Measurements from ENCODE around the gene HLA-A. TPM values are rescaled to one million over a fixed set of nuclear protein-coding genes. Genes with fewer than 3 reads are reported as not detected.

Gene HLA-A
- total and polyA plus RNA-seq, 9 of the 15 experiments (the other 6 are each of a cell fraction or from before 2014, with no cell fraction given), result 0.46 to 3.3 TPM; not detected in 7

GRCh38 chr6:29992807-29993206 lies 50.5 kb downstream of the HLA-A start:
- no peak overlapping the region for H3K27ac ChIP-seq (ENCODE audit: extremely low read depth, low read depth, low read length)
- H3K4me2 ChIP-seq (ENCODE audit: insufficient read depth, low read length), result no peak overlapping the region
- no peaks in the 10 kb centered on the region; the same call in 1 of the 2 replicates for H4K20me1 ChIP-seq (replicated peaks; ENCODE audit: control insufficient read depth, insufficient read depth, low read length)
- in situ Hi-C loops (cut with MboI) (no loop called here), intact Hi-C loops (cut with micrococcal nuclease) (no loop called here)
- no peaks in the 10 kb centered on the region for H3K9me1 ChIP-seq (ENCODE audit: control insufficient read depth, insufficient read depth, low read length)
- no TSS peak for BruUV-seq (replicated peaks)
- ATAC-seq, result no peak
- no peak overlapping the region for H2AFZ ChIP-seq (ENCODE audit: low read depth, low read length)
- no peaks in the 10 kb centered on the region for H3K9me3 ChIP-seq (replicated peaks; ENCODE audit: control insufficient read depth, insufficient read depth, low read depth, low read length)
- TF ChIP-seq PHF21A (IDR thresholded peaks at IDR 0.05; ENCODE audit: borderline replicate concordance, low read depth) (no peak), FOSL1 (tag; conservative IDR thresholded peaks at IDR 0.05) (peak; percentile 66), RBM22 (IDR thresholded peaks at IDR 0.05; ENCODE audit: low read depth, low read length, poor library complexity, severe bottlenecking) (no peak), TFAM (CRISPR knock-in tag; conservative IDR thresholded peaks at IDR 0.05) (no peak), ZBTB11 (CRISPR knock-in tag; IDR thresholded peaks at IDR 0.05) (no peak)
- peaks cover 3 to 7% of the 10 kb centered on the region in 2 experiments; a peak in 1 of 5 replicates for H3K27me3 ChIP-seq (ENCODE audit: control insufficient read depth in 2 of 2, insufficient read depth in 2 of 2, low read length in 2 of 2)
- ChIA-PET CTCF (ENCODE audit: low intra/inter-chr PET ratio) (no interaction called here), POLR2A (no interaction called here)
- H3K9ac ChIP-seq (ENCODE audit: insufficient read depth in 1 of 2, low read depth in 2 of 2, low read length in 2 of 2), result no peak overlapping the region
- H3K79me2 ChIP-seq (ENCODE audit: control insufficient read depth, insufficient read depth, low read length), result no peaks in the 10 kb centered on the region
- no peaks in the 10 kb centered on the region for H3K36me3 ChIP-seq (ENCODE audit: control insufficient read depth, insufficient read depth, low read length)
- no peak overlapping the region for H3K4me3 ChIP-seq
- no peak for FAIRE-seq
- no peak for DNase-seq (ENCODE audit: extremely low read depth in 1 of 4, low spot score in 3 of 4)
- no peaks in the 10 kb centered on the region for H3K4me1 ChIP-seq (replicated peaks in 1 of 2; ENCODE audit: control insufficient read depth in 2 of 2, insufficient read depth in 2 of 2, low read length in 2 of 2)
- WGBS (ENCODE audit: insufficient coverage, low coverage, missing lambda C conversion rate), result 4% methylated on average over 2 of the region's 2 CpGs
